T follicular helper cell (primary cell): ENCODE measurements around the gene NXPH4.

ENCODE experiments used
- DNase-seq: peaks from one replicate; pipeline ENCODE4 v3.0.0-alpha.2; 2020; ENCODE audit warnings: low read depth

NXPH4 gene

DNA sequence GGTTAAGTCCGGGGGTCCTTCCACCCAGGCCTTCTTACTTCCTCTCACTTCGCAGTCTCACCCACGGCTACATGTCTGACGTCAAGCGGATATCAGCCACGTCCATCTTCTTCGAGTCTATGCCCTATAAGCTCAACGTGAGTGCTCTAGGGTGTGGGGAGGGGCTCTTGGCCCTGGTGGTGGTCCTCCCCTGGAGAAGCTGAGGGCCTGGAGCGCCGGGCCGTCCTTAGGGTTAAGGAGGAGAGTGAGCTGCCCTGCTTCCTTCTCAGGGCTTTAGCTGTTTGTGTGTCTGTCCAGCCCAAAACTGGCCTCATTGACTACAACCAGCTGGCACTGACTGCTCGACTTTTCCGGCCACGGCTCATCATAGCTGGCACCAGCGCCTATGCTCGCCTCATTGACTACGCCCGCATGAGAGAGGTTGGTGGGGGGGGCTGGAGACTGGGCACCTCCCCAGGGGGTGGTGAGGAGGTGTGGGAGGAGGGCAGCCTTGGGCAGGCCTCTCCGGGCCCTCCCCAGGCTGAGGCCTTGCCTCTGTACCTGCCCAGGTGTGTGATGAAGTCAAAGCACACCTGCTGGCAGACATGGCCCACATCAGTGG is 15.7 kb downstream of the NXPH4 start:
- DNase-seq, result no peak

DNA sequence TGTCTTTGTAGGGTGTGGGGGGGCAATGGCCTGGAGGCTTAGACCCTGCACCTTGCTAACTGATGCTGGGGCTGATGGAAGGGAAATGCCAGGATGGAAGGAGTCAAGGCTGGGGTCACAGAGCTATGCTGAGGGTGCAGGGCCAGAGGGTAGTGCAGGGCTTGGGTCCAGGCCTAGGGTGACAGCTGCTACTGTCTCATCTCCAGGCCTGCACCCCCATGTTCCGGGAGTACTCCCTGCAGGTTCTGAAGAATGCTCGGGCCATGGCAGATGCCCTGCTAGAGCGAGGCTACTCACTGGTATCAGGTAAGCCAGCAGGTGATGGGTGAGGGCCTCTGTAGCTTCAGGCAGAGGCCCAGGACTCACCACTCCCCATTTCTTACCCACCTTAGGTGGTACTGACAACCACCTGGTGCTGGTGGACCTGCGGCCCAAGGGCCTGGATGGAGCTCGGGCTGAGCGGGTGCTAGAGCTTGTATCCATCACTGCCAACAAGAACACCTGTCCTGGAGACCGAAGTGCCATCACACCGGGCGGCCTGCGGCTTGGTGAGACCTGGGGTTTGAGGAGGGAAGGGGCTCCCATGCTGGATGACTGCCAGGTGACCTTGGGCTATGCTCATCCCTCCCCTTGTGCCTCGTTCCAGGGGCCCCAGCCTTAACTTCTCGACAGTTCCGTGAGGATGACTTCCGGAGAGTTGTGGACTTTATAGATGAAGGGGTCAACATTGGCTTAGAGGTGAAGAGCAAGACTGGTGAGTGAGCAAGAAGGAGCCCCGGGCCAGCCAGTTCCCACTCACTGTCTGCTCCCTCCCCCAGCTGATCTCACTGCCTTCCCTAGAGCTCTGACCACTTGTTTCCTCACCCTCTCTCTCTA is 17.0 kb downstream of the NXPH4 start:
- DNase-seq, result no peak

GRCh38 chr12:57234233-57234570 is 17.6 kb downstream of the NXPH4 start:
- no peak for DNase-seq

GRCh38 chr12:57234571-57235016 is 18.0 kb downstream of the NXPH4 start:
- DNase-seq, result no peak

DNA sequence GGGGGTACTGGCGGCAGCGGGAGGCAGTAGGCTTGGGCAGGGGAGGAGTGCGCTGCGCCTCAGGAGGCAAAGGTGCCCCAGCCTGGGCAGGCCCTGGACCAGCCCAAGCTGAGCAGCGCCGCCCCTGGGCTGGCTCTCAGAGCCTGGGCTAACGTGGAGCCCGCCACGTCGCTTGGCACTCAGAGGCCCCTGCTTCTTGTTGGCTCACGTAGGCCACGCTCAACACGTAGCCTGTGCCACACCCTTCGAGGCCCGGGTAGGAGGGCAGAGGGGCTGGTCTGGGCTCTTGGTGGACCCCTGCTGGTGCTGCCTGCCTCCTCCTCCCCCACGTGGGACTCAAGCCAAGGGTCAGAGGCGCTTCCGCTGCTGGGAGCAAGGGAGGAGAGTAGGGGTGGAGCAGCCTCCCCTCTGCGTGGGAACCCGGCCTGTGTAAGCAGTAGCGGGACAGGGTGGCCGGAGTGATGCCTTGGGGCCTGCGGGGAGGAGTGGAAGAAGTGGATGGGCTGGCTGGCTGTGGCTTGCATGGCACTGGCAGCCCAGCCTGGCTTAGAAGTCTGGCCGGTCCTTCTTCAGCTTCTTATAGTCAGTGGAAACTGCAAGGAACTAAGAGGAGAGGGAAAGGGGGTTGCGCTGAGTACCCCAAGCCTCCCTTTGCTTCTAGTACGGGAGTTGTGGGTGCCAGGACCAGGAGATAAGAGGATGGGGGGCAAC is 18.6 kb downstream of the NXPH4 start:
- no peak for DNase-seq

DNA sequence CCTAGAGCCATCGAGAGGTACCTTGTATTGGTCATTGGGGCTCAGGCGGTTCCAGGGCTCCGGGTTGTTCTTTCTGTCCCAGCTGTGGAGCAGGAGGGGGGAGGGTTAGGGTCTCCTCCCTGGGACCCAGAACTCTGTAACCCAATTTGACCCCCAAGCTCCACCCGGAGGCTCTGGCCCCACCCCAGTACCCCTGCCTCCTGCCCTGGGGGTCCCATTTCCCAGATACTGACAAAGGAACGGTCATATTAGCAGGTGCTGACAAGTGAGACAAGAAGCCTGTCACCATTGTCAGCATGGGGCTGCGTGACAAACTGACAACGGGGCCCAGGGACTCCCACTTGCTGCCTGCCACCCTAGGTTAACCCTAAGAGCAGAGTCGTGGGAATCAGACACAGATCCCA is 19.1 kb downstream of the NXPH4 start:
- DNase-seq, result no peak

DNA sequence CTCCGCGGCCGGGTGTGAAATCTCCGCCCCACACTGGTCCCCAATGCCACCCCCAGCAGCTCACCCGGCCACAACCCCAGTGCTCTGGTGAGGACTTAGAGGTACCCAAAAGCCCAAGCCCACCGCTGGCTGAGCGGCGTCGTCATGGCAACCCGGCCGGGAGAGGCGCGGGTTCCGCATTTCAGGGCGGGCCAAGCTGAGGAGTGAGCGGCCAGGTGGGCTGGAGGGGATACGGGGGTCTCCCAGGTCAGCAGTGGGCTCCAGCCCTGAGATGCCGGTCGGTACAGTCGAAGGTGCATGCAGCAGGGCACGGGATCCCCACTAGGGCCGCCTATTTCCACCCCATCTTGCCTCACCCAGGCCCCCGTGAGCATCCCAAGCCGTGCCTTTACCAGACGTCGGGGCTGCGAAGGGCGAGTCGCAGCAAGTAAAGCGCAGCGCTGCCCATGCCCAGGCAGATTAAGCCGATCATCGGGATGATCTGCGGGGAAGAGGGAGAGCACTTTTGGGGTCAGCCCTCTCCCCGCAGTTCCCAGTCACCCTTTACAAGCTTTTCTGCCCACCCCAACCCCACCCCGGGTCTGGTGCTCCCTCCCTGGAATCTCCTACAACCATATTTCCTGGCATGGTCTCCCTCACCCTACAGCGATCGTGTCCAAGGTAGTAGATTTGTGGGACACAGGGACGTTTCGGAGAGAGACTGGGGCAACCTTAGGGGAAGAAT is 19.8 kb downstream of the NXPH4 start:
- no peak for DNase-seq

DNA sequence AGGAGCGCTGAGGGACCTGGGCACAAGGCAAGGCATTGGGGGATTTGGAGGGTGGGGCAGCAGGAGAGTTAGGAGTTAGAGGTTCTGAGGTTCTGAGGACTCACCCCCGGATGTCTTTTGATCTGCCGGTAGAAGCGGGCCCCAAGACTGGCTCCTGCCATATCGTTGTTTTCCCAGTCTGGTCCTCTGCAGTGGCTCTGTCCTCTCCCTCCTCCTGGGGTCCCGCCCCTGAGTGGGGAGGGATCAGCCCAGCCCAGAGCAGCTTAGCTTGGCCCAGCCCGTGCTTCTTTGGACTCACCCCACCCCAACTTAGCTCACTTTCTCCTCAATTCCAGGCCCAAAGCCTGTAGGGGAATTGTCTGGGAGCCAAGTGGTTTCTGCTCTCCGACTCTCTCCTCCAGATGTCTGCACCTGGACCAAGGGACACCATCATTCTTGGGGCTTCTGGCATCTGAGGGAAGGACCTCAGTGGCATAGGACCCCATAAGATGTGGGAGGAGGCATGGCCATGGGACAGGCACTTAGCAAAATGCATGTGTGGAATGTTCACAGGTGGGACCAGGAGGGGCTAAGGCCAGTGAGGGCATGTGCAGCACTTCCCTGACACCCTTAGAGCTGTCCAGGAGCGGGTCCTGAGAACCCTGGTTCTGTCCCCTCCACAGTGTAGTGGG is 20.5 kb downstream of the NXPH4 start:
- no peak for DNase-seq

GRCh38 chr12:57237596-57237931 is 21.0 kb downstream of the NXPH4 start:
- no peak for DNase-seq

GRCh38 chr12:57237932-57238853 is 21.6 kb downstream of the NXPH4 start:
- DNase-seq, result no peak

GRCh38 chr12:57238854-57239554 is 22.4 kb downstream of the NXPH4 start:
- DNase-seq, result peak; percentile 73

GRCh38 chr12:57239587-57240065 is 23.0 kb downstream of the NXPH4 start:
- DNase-seq, result no peak

GRCh38 chr12:57240066-57240921 is 23.7 kb downstream of the NXPH4 start:
- peak; percentile 65 for DNase-seq

DNA sequence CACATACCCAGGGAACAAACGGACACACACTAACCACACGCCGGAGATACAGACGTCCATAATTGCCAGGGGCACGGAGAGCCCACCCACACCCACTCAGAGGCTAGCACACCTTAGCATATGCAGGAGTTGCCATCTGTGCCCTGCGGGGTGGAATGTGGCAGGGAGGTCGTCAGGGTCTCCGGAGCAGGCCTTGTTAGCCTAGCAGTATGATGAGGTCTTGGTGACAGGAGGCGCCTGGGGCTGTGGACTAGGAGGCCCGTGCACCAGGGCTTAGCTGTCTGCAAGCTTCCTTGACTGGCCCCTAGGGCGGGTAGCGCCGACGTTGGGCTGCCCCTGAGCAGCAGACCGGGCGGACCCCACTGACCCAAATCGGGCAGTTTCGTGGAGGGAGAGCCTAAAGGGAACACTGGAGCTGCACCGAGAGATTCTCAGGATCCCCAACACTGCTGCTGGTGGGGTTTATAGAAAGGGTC is 24.4 kb downstream of the NXPH4 start:
- DNase-seq, result no peak

DNA sequence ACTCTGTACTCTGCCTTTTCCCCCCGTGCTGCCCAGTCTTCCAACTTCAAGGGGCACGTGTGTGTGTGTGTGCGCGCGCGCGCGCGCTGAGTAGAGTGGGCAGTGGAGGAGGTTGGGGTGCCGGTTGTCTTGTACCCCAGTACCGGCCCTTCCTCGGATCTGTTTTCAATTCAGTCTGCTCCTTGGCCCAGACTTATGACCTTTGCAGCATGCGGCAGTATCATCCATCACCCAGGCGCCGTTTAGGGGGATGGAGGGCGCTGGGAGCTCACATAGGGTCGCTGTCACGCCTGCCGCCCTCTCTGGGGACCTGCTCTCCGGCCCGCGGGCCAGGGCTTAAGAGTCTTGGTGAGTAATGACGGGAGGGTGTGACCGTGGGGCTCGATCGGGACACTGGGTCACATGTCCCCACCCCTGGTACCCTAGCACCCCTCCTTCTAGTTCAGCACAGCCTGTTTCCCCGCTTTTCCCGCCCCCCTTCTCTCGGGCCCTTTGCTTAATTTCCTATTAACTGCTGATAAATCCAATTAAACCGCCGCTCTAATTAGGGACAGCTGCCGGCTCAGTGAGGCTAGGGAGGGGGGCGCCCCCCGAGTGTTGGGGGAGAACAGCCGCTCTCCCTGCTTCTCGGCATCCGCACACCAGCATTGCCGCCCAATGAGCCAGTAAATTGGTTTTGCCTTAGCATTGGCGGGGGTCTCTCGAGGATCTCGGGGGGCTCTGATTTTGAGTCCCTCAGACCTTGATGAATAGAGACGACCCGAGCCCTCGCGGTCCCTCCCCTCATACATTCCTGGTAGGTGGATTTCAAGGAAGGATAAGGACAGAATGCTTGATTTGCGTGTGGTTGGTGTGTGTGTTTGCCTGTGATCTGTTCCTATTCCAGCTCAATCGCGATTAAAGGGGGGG is 25.1 kb downstream of the NXPH4 start:
- DNase-seq, result no peak

DNA sequence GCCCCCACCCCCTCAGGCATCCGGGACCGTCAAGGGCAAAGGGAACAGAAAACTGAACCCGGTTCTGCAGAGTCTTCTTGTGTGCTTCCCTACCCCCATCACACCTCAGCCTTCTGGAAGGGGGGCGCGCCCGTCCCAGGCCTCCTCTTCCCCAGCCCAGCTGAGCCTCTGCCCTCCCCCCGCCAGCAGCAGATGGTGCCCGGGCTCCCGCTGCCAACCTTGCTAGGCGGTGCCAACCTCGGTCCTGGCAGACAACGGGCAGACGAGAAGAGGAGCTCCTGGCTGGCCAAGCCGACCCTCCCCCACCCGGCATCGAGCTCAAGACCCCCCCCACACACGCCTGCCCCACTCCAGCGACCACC is 25.7 kb downstream of the NXPH4 start:
- no peak for DNase-seq

GRCh38 chr12:57242691-57243454 is 26.3 kb downstream of the NXPH4 start:
- DNase-seq, result peak; percentile 36
